NB4 (cell line): ENCODE results near the gene RGS6.

Experiments
- CTCF ChIP-seq: IDR thresholded peaks from one replicate; pipeline ENCODE4 v1.5.1; 2012; ENCODE audit warnings: low read depth, low read length
- MAX ChIP-seq: IDR thresholded peaks from 2 replicates; pipeline ENCODE4 v1.6.1; 2011; ENCODE audit warnings: low read depth, low read length
- POLR2A ChIP-seq: IDR thresholded peaks from 2 replicates; pipeline ENCODE4 v1.6.1; 2011; ENCODE audit warnings: mild to moderate bottlenecking; ENCODE audit not compliant: insufficient read length; ENCODE audit errors: extremely low read depth

DNA sequence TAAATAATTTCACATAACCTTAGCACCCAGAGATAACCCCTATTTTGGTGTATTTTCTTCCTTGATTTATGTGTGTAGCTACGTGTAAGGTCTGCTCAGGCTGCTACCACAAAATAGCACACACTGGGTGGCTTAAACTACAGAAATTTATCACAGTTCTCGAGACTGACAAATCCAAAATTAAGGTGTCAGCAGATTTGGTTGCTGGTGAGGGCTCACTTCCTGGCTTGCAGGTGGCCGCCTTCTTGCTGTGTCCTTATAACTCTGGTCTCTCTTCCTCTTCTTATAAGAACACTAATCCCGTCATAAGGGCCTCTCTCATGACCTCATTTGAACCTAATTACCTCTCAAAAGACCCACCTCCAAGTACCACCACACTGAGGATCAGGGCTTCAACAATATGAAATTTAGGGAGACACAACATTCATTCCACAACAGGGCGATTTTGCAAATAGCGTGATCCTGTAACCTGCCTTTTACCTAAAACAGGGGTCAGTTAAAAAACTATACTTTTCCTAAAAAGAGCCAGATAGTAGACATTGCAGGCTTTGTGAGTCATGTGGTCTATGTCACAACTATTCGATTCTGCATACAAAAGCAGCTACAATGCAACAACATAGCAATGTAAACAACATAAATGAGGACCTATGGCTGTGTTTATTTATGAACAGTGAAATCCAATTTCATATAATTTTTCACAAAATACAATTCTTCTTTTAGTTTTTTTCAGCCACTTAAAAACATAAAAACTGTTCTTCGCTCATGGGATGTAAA is 589.9 kb downstream of the RGS6 start:
- TF ChIP-seq POLR2A = no peak
- TF ChIP-seq CTCF = no peak
- TF ChIP-seq MAX = no peak
